IPS-18a (cell line): ENCODE measurements around the gene NLRC3.
A peak's percentile ranks its signal among the peaks of the same experiment; 100 is the strongest.

Experiments used
- H3K27ac ChIP-seq: one replicate; pipeline ENCODE4 v1.5.1; 2013; ENCODE audit warnings: low read length
- H3K27me3 ChIP-seq: one replicate; pipeline ENCODE4 v1.6.1; 2013; ENCODE audit warnings: mild to moderate bottlenecking, low read length; ENCODE audit not compliant: control insufficient read depth, insufficient read depth
- H3K36me3 ChIP-seq: one replicate; pipeline ENCODE4 v1.6.1; 2013; ENCODE audit warnings: low read depth, low read length; ENCODE audit not compliant: control insufficient read depth
- H3K4me1 ChIP-seq: one replicate; pipeline ENCODE4 v1.6.1; 2013; ENCODE audit warnings: low read depth, low read length; ENCODE audit not compliant: control insufficient read depth
- H3K4me3 ChIP-seq: one replicate; pipeline ENCODE4 v1.5.1; 2013; ENCODE audit warnings: low read length
- H3K9ac ChIP-seq: one replicate; pipeline ENCODE4 v1.6.1; 2013; ENCODE audit warnings: mild to moderate bottlenecking, low read length, moderate library complexity
- H3K9me3 ChIP-seq: one replicate; pipeline ENCODE4 v1.6.1; 2013; ENCODE audit warnings: low read depth, low read length; ENCODE audit not compliant: control insufficient read depth

NLRC3 gene

GRCh38 chr16:3574195-3574594, 3.0 kb downstream of the NLRC3 start:
- H3K4me3 ChIP-seq = no peak overlapping the region
- H3K9ac ChIP-seq = no peak overlapping the region
- H3K36me3 ChIP-seq = no peaks in the 10 kb centered on the region
- H3K4me1 ChIP-seq = no peaks in the 10 kb centered on the region
- no peak overlapping the region for H3K27ac ChIP-seq
- no peaks in the 10 kb centered on the region for H3K27me3 ChIP-seq
- no peaks in the 10 kb centered on the region for H3K9me3 ChIP-seq

- Histone ChIP-seq H3K4me3 (no peak overlapping the region), H3K4me1 (no peaks in the 10 kb centered on the region), H3K9me3 (no peaks in the 10 kb centered on the region), H3K27me3 (no peaks in the 10 kb centered on the region), H3K27ac (no peak overlapping the region), H3K36me3 (no peaks in the 10 kb centered on the region), H3K9ac (no peak overlapping the region)
These were observed 3.9 kb downstream of the NLRC3 start for GRCh38 chr16:3573146-3573815.

GRCh38 chr16:3570420-3571062, 6.7 kb downstream of the NLRC3 start:
- Histone ChIP-seq H3K27ac (no peak overlapping the region), H3K9me3 (no peaks in the 10 kb centered on the region), H3K36me3 (no peaks in the 10 kb centered on the region), H3K4me1 (peaks cover 2% of the 10 kb centered on the region), H3K27me3 (no peaks in the 10 kb centered on the region), H3K4me3 (no peak overlapping the region), H3K9ac (no peak overlapping the region)

- Histone ChIP-seq H3K4me1 (peaks cover 2% of the 10 kb centered on the region), H3K27ac (no peak overlapping the region), H3K9ac (no peak overlapping the region), H3K9me3 (no peaks in the 10 kb centered on the region), H3K4me3 (no peak overlapping the region), H3K36me3 (no peaks in the 10 kb centered on the region), H3K27me3 (no peaks in the 10 kb centered on the region)
These were observed 7.4 kb downstream of the NLRC3 start for GRCh38 chr16:3569851-3570250.

- Histone ChIP-seq H3K4me3 (no peak overlapping the region), H3K27ac (no peak overlapping the region), H3K36me3 (no peaks in the 10 kb centered on the region), H3K4me1 (peaks cover 2% of the 10 kb centered on the region), H3K9ac (no peak overlapping the region), H3K9me3 (no peaks in the 10 kb centered on the region), H3K27me3 (no peaks in the 10 kb centered on the region)
These were observed 10.2 kb downstream of the NLRC3 start for GRCh38 chr16:3566990-3567389.

GRCh38 chr16:3564889-3565141, 12.4 kb downstream of the NLRC3 start:
- Histone ChIP-seq H3K9ac (no peak overlapping the region), H3K4me1 (peaks cover 2% of the 10 kb centered on the region), H3K27ac (no peak overlapping the region), H3K36me3 (no peaks in the 10 kb centered on the region), H3K4me3 (no peak overlapping the region), H3K9me3 (no peaks in the 10 kb centered on the region), H3K27me3 (no peaks in the 10 kb centered on the region)

- no peak overlapping the region for H3K27ac ChIP-seq
- no peaks in the 10 kb centered on the region for H3K9me3 ChIP-seq
- no peaks in the 10 kb centered on the region for H3K36me3 ChIP-seq
- H3K27me3 ChIP-seq = no peaks in the 10 kb centered on the region
- H3K9ac ChIP-seq = no peak overlapping the region
- H3K4me3 ChIP-seq = no peak overlapping the region
- peaks cover 2% of the 10 kb centered on the region for H3K4me1 ChIP-seq
These were observed 12.9 kb downstream of the NLRC3 start for GRCh38 chr16:3564130-3564888.

GRCh38 chr16:3562914-3563480, 14.2 kb downstream of the NLRC3 start:
- Histone ChIP-seq H3K27me3 (no peaks in the 10 kb centered on the region), H3K27ac (no peak overlapping the region), H3K36me3 (no peaks in the 10 kb centered on the region), H3K9me3 (no peaks in the 10 kb centered on the region), H3K9ac (no peak overlapping the region), H3K4me1 (peaks cover 2% of the 10 kb centered on the region), H3K4me3 (no peak overlapping the region)

- no peaks in the 10 kb centered on the region for H3K9me3 ChIP-seq
- H3K4me3 ChIP-seq = no peak overlapping the region
- no peaks in the 10 kb centered on the region for H3K27me3 ChIP-seq
- H3K4me1 ChIP-seq = no peaks in the 10 kb centered on the region
- H3K36me3 ChIP-seq = no peaks in the 10 kb centered on the region
- no peak overlapping the region for H3K27ac ChIP-seq
- no peak overlapping the region for H3K9ac ChIP-seq
These were observed 15.6 kb downstream of the NLRC3 start for GRCh38 chr16:3561626-3562025.

- no peak overlapping the region for H3K27ac ChIP-seq
- H3K36me3 ChIP-seq = no peaks in the 10 kb centered on the region
- no peaks in the 10 kb centered on the region for H3K27me3 ChIP-seq
- H3K9ac ChIP-seq = no peak overlapping the region
- H3K4me1 ChIP-seq = peaks cover 22% of the 10 kb centered on the region
- H3K9me3 ChIP-seq = no peaks in the 10 kb centered on the region
- H3K4me3 ChIP-seq = no peak overlapping the region
These were observed 22.8 kb downstream of the NLRC3 start for GRCh38 chr16:3554351-3554928.

- Histone ChIP-seq H3K27me3 (no peaks in the 10 kb centered on the region), H3K4me3 (peak overlapping the region; percentile 42), H3K9ac (no peak overlapping the region), H3K27ac (peak overlapping the region; percentile 49), H3K36me3 (no peaks in the 10 kb centered on the region), H3K9me3 (no peaks in the 10 kb centered on the region), H3K4me1 (peaks cover 22% of the 10 kb centered on the region)
These were observed 23.9 kb downstream of the NLRC3 start for GRCh38 chr16:3553138-3553923.
